Prostate gland (tissue), 2 donors: ENCODE data around the gene EWSR1.

ENCODE experiments used
- CTCF ChIP-seq, 4 experiments: fragments of 200-600 bp in 2 of 4; fragments of 450-650 bp in 2 of 4; sonication (generic) in 2 of 4; IDR thresholded peaks; 1 replicate in 3 of 4; 2 replicates in 1 of 4; pipeline ENCODE4 v1.5.1; 2016 to 2019; ENCODE audit warnings: antibody characterized with exemption in 4 of 4, mild to moderate bottlenecking in 2 of 4, moderate library complexity in 2 of 4
- POLR2A ChIP-seq: fragments of 450-650 bp; IDR thresholded peaks from one replicate; pipeline ENCODE4 v1.6.1; 2016; ENCODE audit warnings: antibody characterized with exemption, mild to moderate bottlenecking
- POLR2AphosphoS5 ChIP-seq: sonication (generic); formaldehyde crosslinking; IDR thresholded peaks from one replicate; pipeline ENCODE4 v1.6.1; 2017; ENCODE audit warnings: antibody characterized with exemption

GRCh38 chr22:29272624-29273023 is 4.6 kb downstream of the EWSR1 start:
- TF ChIP-seq CTCF (IDR thresholded peaks at IDR 0.05) (no peak), POLR2A (no peak), POLR2AphosphoS5 (no peak)
